ENCODE results near the gene ANXA7. TPM values are rescaled to one million over a fixed set of nuclear protein-coding genes. Genes with fewer than 3 reads are reported as not detected.

The ANXA7 gene
- 108 to 120 TPM (median 115 TPM) in 5 replicates for total RNA-seq (2022; extraction: Qiagen RNA extraction; ENCODE audit: low read depth)

GRCh38 chr10:73413528-73414229 lies at the start of gene ANXA7:
ANXA7 (minus strand) TSS chr10:73414058; CDS start chr10:73400856, 13,202 bp downstream.

GRCh38 chr10:73433538-73433867 lies 19.6 kb upstream of the ANXA7 start, which contains the start of gene MSS51:
MSS51 (minus strand) TSS chr10:73433561; CDS start chr10:73428284, 5,277 bp downstream.

GRCh38 chr10:73358331-73359279 lies 55.3 kb downstream of the ANXA7 start, which contains the start of gene CFAP70:
CFAP70 (minus strand) TSS chr10:73358864; CDS start chr10:73354796, 4,068 bp downstream.

Other genes starting within 250 kb of the ANXA7 start
- 26.8 to 34.5 TPM (median 27.4 TPM) in 5 replicates for gene ECD, start 246.1 kb downstream of the ANXA7 start, total RNA-seq (2022; extraction: Qiagen RNA extraction; ENCODE audit: low read depth)
- 6.3 to 8.1 TPM (median 7.7 TPM) in 5 replicates for gene FAM149B1, start 245.9 kb downstream of the ANXA7 start, total RNA-seq (2022; extraction: Qiagen RNA extraction; ENCODE audit: low read depth)
- gene DNAJC9, start 166.8 kb downstream of the ANXA7 start, total RNA-seq (2022; extraction: Qiagen RNA extraction; ENCODE audit: low read depth): 49.6 to 52.1 TPM (median 50.3 TPM) in 5 replicates
- 130 to 188 TPM (median 173 TPM) in 5 replicates for gene MRPS16, start 161.4 kb downstream of the ANXA7 start, total RNA-seq (2022; extraction: Qiagen RNA extraction; ENCODE audit: low read depth)
- 0.14 to 0.28 TPM (median 0.21 TPM) in 5 replicates for gene CFAP70, start 55.2 kb downstream of the ANXA7 start, total RNA-seq (2022; extraction: Qiagen RNA extraction; ENCODE audit: low read depth)
- 0.40 to 0.58 TPM (median 0.48 TPM) in 5 replicates for gene MSS51, start 19.5 kb upstream of the ANXA7 start, total RNA-seq (2022; extraction: Qiagen RNA extraction; ENCODE audit: low read depth)
- gene PPP3CB, start 82.0 kb upstream of the ANXA7 start, total RNA-seq (2022; extraction: Qiagen RNA extraction; ENCODE audit: low read depth): 16.2 to 20.6 TPM (median 17.5 TPM) in 5 replicates
- gene USP54, start 177.3 kb upstream of the ANXA7 start, total RNA-seq (2022; extraction: Qiagen RNA extraction; ENCODE audit: low read depth): 8.7 to 12.2 TPM (median 12.1 TPM) in 5 replicates
- gene MYOZ1, start 227.4 kb upstream of the ANXA7 start, total RNA-seq (2022; extraction: Qiagen RNA extraction; ENCODE audit: low read depth): 0.08 TPM in 1 of 5 replicates, not detected in the others
- 0.03 TPM in 1 of 5 replicates, not detected in the others for gene SYNPO2L, start 242.0 kb upstream of the ANXA7 start, total RNA-seq (2022; extraction: Qiagen RNA extraction; ENCODE audit: low read depth)